GM21529 (cell line): ENCODE data around the gene DHRSX.
"Not testable (repeated sequence)": the region's sequence is repeated elsewhere in the genome, so short reads cannot be mapped to it uniquely, and the experiment has no call there.

ENCODE experiments used
- ATAC-seq: cut with Tn5 transposase; IDR thresholded peaks from one replicate; pipeline ENCODE4 v1.9.1; 2021; ENCODE audit not compliant: unreplicated experiment

DHRSX gene

DNA sequence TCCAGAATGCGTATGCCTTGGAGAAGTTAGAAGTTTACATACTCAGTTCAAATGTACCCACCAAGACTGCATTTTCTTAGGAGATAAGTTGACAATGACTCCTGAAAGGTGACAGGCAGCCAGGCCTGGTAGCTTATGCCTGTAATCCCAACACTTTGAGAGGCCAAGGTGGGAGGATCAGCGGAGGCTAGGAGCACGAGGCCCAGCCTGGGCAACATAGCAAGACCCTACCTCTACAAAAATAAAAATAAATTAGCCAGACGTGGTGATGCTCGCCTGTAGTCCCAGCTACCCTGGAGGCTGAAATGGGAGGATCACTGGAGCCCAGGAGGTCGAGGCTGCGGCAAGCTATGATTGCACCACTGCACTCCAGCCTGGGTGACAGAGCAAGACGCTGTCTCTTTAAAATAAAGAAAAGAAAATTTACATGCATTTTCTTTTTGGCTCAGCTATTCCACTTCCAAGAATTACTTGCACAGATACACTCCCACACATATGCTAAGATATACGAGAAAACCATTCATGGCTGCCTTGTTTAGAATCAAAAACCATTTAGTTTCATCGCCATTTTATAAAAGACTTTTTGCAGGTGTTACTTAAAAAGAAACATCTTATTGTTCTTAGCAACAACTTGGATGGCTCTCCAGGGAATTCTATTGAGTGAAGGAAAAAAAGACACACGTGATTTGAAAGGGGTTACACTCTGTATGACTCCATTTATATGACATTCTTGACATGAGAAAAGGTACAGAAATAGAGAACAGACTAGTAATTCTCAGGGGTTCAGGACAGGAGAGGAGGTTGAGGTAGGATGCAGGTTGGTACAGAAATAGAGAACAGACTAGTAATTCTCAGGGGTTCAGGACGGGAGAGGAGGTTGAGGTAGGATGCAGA, 66.3 kb downstream of the DHRSX start:
- ATAC-seq, result no peak

DNA sequence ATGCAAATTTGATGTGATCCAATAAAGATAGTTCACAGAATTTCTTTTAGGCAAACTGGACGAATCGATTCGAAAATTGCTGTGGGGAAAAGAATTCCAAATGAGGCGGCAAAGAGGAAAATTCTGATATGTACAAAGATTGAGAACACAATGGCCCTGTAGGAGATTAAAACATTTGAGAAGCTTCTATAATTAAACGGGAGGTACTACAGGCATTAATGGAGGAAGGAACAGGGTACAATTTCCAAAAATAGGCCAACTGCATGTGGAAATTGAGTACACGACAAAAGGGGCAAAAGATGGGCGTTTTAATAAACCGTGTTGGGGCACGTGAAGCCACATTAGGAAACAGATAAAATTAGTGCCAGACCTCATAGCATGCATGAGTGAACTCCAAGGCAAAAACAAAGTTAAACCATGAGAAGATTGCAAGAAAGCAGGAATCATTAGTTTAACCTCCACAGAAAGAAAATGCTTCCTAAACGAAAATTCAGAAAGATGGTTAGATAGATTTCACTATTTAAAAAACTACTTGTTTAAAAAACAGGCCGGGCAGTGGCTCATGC, 68.4 kb downstream of the DHRSX start:
- no peak for ATAC-seq

DNA sequence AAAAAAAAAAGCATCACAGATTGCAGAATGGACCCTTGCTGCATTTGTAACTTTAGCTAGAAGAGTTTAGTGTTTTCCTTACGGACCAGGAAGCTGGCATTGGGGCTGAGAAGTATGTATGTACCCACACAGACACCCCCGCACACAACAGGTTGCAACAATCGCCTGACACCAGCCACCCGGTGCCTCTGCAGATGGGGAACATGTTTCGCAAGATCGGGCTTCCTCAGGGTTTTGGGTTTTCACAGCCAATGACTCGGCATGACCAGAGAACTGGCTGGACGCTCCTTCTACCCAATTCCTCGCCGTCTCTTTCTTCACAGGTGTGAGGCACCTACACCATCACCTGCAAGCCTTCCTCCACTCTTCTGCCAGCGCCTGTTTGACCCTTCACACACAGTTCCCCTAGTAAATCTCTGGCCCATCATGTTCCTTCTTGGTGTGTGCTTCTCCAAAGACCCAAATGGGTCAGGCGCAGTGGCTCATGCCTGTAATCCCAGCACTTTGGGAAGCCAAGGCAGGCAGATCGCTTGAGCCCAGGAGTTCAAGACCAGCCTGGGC, 70.4 kb downstream of the DHRSX start:
- no peak for ATAC-seq

DNA sequence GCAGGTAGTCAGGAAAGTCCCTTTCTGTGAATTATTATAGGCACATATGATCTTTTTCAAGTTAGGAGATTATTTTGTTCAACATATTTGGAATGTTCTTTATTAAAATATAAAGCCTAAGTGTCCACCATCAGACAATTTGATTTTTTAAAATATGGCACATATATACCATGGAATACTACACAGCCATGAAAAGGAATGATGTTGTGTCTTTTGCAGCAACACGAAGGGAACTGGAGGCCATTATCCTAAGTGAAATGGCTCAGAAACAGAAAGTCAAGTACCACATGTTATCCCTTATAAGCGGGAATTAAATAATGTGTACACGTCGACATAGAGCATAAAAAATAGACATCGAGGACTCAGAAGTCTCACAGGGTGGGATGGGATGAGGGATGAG, 73.0 kb downstream of the DHRSX start:
- no peak for ATAC-seq

DNA sequence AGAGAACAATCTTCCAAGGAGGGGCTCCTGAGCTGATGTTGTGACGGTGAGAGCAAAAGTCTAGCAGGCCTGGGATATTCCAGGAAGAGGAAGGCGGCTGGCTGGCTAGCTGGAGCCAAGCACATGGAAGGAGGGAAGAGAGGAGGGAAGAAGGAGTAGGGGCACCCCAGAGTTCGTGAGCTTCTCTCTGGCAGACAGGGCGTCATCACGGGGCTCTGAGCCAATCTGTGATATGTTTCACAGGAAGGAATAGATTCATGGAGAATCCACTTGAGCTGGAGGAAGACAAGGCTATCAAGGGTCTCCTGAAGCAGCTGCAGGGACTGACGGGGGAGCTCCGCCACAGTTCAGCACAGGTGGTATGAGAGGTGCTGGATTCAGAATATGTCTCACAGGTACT, 73.6 kb downstream of the DHRSX start:
- ATAC-seq, result no peak

DNA sequence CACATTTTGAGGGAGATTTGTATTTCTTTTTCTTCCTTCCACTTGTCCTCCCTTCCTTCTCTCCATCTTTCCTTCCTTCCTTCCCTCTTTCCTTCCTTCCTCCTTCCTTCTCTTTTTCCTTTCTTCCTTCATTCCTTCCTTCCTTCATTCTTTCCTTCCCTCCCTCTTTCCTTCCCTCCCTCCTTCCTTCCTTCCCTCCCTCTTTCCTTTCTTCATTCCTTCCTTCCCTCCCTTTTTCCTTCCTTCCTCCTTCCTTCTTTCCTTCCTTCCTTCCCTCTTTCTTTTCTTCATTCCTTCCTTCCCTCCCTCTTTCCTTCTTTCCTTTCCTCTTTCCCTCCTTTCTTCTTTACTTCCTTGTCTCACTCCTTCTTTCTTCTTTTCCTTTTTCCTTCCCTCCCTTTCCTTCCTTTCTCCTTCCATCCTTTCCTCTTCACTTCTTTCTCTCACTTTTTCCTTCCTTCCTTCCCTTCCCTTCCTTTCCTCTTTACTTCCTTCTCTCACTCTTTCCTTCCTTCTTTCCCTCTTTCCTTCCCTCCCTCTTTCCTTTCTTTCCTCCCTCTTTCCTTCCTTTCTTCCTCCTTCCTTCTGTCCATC, 74.4 kb downstream of the DHRSX start:
- ATAC-seq, result no peak

DNA sequence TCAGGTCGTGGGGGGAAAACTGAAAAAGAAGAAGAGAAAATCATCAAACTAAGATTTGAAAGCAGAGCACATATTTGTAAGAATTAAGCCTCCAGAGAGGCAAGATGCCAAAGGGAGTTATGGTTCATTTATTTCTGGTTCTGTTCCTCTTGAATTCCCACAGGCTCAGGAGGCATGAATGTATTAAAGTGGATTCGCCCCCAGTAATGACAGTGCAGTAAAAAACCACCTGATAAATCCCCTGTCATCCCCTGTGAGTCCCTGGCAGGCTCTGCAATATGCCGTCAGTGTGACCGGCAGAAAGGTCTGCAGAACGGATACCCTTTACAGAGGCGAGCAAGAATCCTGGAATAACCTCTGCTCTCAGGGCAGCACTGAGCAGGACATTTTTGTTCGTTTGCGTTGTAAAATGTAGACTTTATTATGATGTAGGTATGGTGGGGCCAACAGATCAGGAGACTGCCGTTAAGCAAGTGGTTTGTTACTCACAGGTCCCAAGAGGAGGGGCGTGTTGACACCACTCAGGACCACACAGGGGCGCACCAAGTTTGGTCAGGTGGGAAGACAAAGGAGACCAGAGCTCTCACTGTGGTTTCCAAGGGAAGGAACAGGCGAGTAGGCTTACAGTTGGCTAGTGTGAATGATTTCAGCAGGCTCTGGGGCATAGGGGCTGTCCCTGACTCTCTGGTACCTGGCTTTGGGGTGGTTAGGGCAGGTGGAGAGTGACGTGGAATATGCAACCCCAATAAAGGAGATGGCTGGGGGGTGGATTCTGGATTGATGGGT, 75.3 kb downstream of the DHRSX start:
- ATAC-seq, result no peak

DNA sequence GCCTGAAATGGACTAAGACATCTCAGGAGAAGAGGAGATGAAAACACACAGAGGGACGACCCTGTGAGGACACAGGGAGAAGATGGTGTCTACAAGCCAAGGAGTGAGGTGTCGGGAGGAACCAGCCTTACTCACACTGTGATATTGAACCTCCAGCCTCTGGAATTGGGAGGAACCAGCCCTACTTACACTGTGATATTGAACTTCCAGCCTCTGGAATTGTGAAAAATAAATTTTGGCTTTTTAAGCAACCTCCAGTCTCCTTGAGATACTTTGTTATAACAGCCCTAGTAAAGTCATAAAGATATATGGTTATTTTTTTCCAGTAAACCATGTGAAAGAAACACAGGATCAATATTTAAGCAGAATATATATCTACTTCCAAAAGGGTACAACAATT, 76.5 kb downstream of the DHRSX start:
- no peak for ATAC-seq

DNA sequence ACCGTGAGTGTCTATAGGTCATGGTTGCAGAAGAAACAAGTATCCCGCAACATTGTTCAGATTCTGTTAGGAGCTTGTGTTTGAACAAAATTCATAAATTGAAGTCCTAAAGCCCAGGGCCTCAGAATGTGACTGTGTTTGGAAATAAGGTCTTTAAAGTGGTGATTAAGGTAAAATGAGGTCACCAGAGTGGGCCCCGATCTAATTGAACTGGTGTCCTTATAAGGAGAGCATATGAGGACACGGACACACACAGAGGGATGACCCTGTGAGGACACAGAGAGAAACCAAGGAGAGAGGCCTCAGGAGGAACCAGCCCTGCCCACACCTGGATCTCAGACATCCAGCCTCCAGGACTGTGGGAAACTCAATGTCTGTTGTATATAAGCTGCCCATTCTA, 76.9 kb downstream of the DHRSX start:
- no peak for ATAC-seq

DNA sequence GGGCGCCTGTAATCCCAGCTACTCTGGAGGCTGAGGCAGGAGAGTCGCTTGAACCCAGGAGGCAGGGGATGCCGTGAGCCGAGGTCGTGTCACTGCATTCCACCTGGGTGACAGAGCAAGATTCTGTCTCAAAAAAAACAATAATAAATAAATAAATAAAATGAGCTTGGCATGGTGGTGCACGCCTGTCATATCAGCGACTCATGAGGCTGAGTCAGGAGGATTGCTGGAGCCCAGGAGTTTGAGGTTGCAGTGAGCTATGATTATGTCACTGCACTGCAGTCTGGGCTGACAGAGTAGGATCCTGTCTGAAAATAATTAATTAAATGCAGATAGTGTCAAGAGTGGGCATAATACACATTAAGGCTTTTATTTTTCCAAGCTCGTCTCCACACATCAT, 77.5 kb downstream of the DHRSX start:
- ATAC-seq, result no peak

DNA sequence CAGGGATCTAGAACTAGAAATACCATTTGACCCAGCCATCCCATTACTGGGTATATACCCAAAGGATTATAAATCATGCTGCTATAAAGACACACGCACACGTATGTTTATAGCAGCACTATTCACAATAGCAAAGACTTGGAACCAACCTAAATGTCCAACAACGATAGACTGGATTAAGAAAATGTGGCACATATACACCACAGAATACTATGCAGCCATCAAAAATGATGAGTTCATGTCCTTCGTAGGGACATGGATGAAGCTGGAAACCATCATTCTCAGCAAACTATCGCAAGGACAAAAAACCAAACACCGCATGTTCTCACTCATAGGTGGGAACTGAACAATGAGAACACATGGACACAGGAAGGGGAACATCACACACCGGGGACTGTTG, 81.4 kb downstream of the DHRSX start:
- ATAC-seq, result not testable (repeated sequence)

DNA sequence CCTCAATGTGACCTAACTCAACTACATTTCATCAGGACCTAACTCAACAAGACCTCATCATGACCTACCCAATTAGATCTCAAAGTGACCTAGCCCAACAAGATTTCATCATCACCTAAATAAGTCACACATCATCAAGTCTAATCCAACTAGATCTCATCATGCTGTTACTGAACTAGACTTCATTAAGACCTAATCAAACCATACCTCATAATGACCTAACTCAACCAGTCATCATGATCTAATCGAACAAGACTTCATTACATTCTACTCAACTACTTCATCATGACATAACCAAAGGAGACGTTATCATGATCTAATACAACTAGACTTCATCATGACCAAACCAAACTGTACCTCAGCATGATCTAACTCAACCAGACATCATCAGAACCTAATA, 82.8 kb downstream of the DHRSX start:
- no peak for ATAC-seq

DNA sequence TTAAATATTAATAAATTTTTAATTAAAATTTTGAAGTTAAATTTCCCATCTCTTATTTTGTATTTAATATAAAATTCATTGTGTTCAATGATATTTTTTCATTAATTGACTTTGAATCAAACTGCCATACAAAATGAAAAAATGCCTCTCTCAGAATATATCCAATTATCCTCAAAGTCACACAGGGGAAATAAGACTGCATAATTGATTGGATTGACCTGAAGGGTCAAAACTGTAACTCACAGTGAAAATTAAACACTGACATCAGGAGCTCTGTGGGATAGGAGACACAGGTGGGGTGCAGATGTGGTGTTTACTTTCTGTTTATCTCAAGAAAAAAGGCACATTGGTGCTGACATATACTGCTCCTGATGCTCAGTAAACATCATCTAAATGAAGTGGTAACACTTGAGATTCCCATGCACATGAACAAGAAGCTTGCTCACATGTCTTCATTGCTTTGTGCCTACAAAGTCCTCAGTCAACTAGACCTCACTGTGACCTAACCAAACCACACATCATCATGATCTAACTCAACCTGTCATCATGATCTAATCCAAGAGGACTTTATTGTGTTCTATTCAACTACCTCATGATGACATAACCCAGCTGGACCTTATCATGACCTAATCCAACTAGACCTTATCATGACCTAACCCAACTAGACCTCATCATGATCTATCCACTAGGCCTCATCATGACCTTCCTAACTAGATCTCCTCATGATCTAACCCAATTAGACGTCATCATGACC, 83.7 kb downstream of the DHRSX start:
- ATAC-seq, result no peak

DNA sequence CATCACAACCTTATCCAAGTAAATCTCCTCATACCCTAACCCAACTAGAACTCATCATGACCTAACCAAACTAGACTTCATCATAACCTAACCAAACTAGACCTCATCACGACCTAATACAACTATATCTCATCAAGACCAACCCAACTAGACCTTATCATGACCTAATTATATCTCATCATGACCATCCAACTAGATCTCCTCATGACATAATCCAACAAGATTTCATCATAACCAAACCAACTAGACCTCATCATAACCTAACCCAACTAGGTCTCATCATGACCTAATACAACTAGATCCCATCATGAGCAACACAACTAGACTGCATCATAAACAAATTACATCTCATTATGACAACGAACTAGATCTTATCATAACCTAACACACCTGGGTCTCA, 86.4 kb downstream of the DHRSX start:
- no peak for ATAC-seq

DNA sequence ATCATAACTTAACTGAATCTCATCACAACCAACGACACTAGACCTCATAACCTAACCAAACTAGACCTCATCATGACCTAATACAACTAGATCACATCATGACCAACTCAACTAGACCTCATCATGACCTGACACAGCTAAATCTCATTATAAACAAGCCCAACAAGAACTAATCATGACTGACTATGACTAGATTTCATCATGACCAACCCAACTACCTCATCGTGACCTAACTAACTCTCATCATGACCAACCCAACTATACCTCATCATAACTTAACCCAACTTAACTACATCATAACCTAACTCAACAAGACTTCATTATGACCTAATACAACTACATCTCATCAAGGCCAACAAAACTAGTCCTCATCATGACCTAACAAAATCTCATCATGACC, 86.8 kb downstream of the DHRSX start:
- no peak for ATAC-seq

DNA sequence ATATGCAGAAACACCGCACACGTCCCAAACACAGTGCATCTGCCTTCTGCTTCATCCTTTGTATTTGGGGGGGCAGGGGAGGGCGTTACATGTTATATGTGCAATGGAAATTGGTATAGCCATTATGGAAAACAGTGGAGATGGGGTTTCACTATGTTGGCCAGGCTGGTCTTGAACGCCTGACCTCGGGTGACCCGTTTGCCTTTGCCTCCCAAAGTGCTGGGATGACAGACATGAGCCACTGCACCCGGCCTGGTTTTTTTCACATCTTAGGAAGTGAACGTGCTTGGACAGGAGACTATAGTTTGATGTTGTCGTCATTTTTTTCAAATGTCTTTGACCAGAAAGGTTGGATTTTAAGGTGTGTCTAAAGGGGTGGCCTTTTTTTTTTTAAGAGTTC, 88.6 kb downstream of the DHRSX start:
- no peak for ATAC-seq

DNA sequence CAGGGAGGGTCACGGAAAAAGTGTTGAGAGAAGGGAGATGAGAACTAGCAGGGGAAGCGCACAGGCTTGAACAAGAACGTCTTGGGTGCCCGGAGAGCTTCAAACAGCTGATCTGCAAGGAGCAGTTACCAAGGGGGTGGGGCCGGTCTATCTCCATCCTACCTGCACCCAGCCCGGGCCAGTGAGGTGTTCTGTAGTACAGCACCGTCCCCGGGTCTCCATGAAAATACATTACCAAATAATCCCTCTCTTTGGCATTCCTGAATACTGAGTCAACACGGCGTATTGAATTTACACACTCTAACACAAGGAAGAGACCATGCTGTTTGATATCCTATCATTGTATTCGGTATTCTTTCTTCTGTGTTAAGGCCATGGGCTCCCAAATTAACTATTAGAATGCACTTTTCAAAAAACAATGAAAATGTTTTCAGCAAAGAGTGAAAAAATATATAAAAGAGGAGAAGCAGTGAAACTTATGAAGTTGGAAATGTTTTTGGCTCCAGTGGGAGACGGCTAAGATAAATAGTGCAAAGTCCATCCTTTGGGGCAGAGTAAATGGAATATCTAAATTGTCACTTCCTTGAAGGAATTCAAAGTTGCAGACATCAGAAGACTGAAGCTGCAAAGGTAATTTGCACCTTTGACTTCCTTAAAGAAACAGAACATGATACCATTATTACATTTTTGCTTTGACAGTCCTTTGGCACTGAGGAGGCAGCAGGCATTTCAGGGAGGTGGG, 90.3 kb downstream of the DHRSX start:
- ATAC-seq, result no peak

DNA sequence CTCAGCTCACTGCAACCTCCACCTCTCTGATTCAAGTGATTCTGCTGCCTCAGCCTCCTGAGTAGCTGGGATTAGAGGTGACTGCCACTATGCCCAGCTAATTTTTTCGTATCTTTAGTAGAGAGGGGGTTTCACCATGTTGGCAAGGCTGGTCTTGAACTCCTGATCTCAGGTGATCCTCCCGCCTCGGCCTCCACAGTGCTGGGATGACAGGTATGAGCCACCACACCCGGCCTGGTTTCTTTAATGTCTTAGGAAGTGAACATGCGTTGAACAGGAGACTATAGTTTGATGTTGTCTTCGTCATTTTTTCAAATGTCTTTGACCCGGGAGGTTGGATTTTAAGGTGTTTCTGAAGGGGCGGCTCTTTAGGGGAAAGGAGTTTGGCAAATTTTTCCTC, 91.0 kb downstream of the DHRSX start:
- no peak for ATAC-seq

DNA sequence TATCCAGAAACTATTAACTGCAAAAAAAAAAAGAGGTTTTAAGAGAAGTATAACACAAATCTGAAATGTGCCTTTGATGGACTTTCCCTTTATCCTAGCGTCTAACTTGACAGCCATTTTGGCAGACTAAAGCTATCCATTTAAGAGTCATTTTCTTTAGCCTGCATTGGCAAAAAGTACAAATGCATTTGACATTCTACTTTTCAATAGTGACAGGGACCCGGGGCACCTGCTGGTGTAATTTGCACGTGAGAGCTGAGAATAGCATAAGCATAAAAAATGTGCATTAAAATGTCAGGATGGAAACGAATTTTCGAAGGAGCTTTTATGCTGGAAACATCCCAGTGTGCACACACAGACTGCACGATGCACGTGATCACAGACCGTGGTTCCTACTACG, 91.9 kb downstream of the DHRSX start:
- no peak for ATAC-seq
